ENCODE data around the gene ST7. TPM values are rescaled to one million over a fixed set of nuclear protein-coding genes. Genes with fewer than 3 reads are reported as not detected.

Gene ST7
- total RNA-seq, 2 experiments from 2014 or later = 4.9 to 5.4 TPM

DNA sequence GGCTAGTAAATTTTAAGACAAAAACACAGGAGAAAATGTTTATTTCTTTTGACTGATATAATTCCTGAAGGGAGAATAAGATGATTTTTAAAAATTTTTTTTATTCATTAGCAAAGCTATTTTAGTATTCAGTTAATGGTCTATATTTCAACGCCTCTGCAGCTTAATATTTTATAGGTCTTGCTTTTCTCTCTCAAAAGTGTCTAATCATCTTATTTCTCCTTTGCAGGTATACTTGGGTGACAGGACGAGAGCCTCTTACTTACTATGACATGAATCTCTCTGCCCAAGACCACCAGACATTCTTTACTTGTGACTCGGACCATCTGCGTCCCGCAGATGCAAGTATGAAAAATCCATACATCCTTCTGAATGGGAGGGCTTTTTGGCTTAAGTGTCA lies 177.0 kb downstream of the ST7 start:
- ATAC-seq (ENCODE audit: poor library complexity) (no peak), DNase-seq (no peak)
- Histone ChIP-seq H3K36me3 (ENCODE audit: insufficient read depth, low read length) (no peaks in the 10 kb centered on the region), H3K27ac (ENCODE audit: low read depth in 1 of 2, low read length in 2 of 2) (no peak overlapping the region), H3K4me1 (ENCODE audit: insufficient read depth, low read length) (no peaks in the 10 kb centered on the region), H3K27me3 (ENCODE audit: control insufficient read depth in 1 of 2, insufficient read depth in 2 of 2, low read length in 2 of 2) (no peaks in the 10 kb centered on the region), H3K4me3 (ENCODE audit: low read length) (no peak overlapping the region), H3K9me3 (ENCODE audit: control insufficient read depth in 1 of 2, insufficient read depth in 1 of 2, low read length in 2 of 2) (no peaks in the 10 kb centered on the region)
- no peak overlapping the region for H3K4me3 Mint-ChIP-seq
- no peaks in the 10 kb centered on the region for H3K27me3 Mint-ChIP-seq
- ChIA-PET POLR2A (interaction anchor here (0.7 kb wide), 1 partner anchor 9 kb away, joined by 3 read pairs; no protein-coding TSS in a partner anchor), CTCF (interaction anchor here (1.1 kb wide), 1 partner anchor 198 kb away, joined by 3 read pairs; no protein-coding TSS in a partner anchor)
- no peaks in the 10 kb centered on the region for H3K36me3 Mint-ChIP-seq (ENCODE audit: low read depth)
- intact Hi-C loops (cut with DNase I, micrococcal nuclease) = no loop called here
- H3K4me1 Mint-ChIP-seq (ENCODE audit: low read depth) = no peaks in the 10 kb centered on the region
- H3K27ac Mint-ChIP-seq = no peak overlapping the region
- H3K9me3 Mint-ChIP-seq = no peaks in the 10 kb centered on the region
- TF ChIP-seq CTCF (IDR thresholded peaks at IDR 0.05) = no peak

GRCh38 chr7:117132321-117133120 lies 179.2 kb downstream of the ST7 start:
- ATAC-seq (ENCODE audit: poor library complexity) (no peak), DNase-seq (no peak)
- Histone ChIP-seq H3K4me1 (ENCODE audit: insufficient read depth, low read length) (no peaks in the 10 kb centered on the region), H3K27me3 (ENCODE audit: control insufficient read depth in 1 of 2, insufficient read depth in 2 of 2, low read length in 2 of 2) (no peaks in the 10 kb centered on the region), H3K36me3 (ENCODE audit: insufficient read depth, low read length) (no peaks in the 10 kb centered on the region), H3K4me3 (ENCODE audit: low read length) (no peak overlapping the region), H3K27ac (ENCODE audit: low read depth in 1 of 2, low read length in 2 of 2) (no peak overlapping the region), H3K9me3 (ENCODE audit: control insufficient read depth in 1 of 2, insufficient read depth in 1 of 2, low read length in 2 of 2) (no peaks in the 10 kb centered on the region)
- POLR2A ChIA-PET = no interaction called here
- no peaks in the 10 kb centered on the region for H3K4me1 Mint-ChIP-seq (ENCODE audit: low read depth)
- H3K4me3 Mint-ChIP-seq = no peak overlapping the region
- CTCF ChIA-PET = no interaction called here
- H3K27me3 Mint-ChIP-seq = no peaks in the 10 kb centered on the region
- no peak overlapping the region for H3K27ac Mint-ChIP-seq
- H3K9me3 Mint-ChIP-seq = no peaks in the 10 kb centered on the region
- no peak for TF ChIP-seq CTCF (IDR thresholded peaks at IDR 0.05)
- intact Hi-C loops (cut with DNase I, micrococcal nuclease) = no loop called here
- H3K36me3 Mint-ChIP-seq (ENCODE audit: low read depth) = no peaks in the 10 kb centered on the region

GRCh38 chr7:117133125-117133524 lies 179.8 kb downstream of the ST7 start:
- POLR2A ChIA-PET = no interaction called here
- H3K27ac ChIP-seq (ENCODE audit: low read depth in 1 of 2, low read length in 2 of 2) = no peak overlapping the region
- intact Hi-C loops (cut with DNase I, micrococcal nuclease) = no loop called here
- DNase-seq = no peak
- H3K36me3 ChIP-seq (ENCODE audit: insufficient read depth, low read length) = no peaks in the 10 kb centered on the region
- Mint-ChIP-seq H3K36me3 (ENCODE audit: low read depth) (no peaks in the 10 kb centered on the region), H3K27me3 (no peaks in the 10 kb centered on the region), H3K9me3 (no peaks in the 10 kb centered on the region), H3K4me3 (no peak overlapping the region), H3K4me1 (ENCODE audit: low read depth) (no peaks in the 10 kb centered on the region), H3K27ac (no peak overlapping the region)
- H3K4me1 ChIP-seq (ENCODE audit: insufficient read depth, low read length) = no peaks in the 10 kb centered on the region
- no peak for TF ChIP-seq CTCF (IDR thresholded peaks at IDR 0.05)
- CTCF ChIA-PET = no interaction called here
- H3K27me3 ChIP-seq (ENCODE audit: control insufficient read depth in 1 of 2, insufficient read depth in 2 of 2, low read length in 2 of 2) = no peaks in the 10 kb centered on the region
- H3K9me3 ChIP-seq (ENCODE audit: control insufficient read depth in 1 of 2, insufficient read depth in 1 of 2, low read length in 2 of 2) = no peaks in the 10 kb centered on the region
- H3K4me3 ChIP-seq (ENCODE audit: low read length) = no peak overlapping the region
- ATAC-seq (ENCODE audit: poor library complexity) = no peak
